WTC11 (cell line): ENCODE data around the gene ABCA12.

Experiments
- ESRRA ChIP-seq: sonication (generic); formaldehyde crosslinking; IDR thresholded peaks from 2 replicates; pipeline ENCODE4 v1.8.1; 2022; ENCODE audit warnings: mild to moderate bottlenecking, missing genetic modification reagents, borderline replicate concordance
- HMGA2 ChIP-seq: fragments of 250-450 bp; sonication (Bioruptor Pico); IDR thresholded peaks from 2 replicates; pipeline ENCODE4 v1.4.0; 2021; ENCODE audit warnings: mild to moderate bottlenecking, moderate library complexity
- NFYB ChIP-seq: sonication (generic); formaldehyde crosslinking; conservative IDR thresholded peaks from 2 replicates; pipeline ENCODE4 v1.8.0; 2022; ENCODE audit warnings: low read depth, missing genetic modification reagents
- SMAD4 ChIP-seq: sonication (generic); formaldehyde crosslinking; IDR thresholded peaks from 2 replicates; pipeline ENCODE4 v1.8.0; 2022; ENCODE audit warnings: mild to moderate bottlenecking, missing genetic modification reagents
- TF ChIP-seq, protein P1 (sequence below): fragments of 200-600 bp; IDR thresholded peaks from 2 replicates; pipeline ENCODE4 v1.8.0; 2022; ENCODE audit warnings: antibody characterized with exemption
- TF ChIP-seq, protein P2 (sequence below): sonication (generic); formaldehyde crosslinking; IDR thresholded peaks from 2 replicates; pipeline ENCODE4 v1.8.0; 2022; ENCODE audit warnings: mild to moderate bottlenecking, missing genetic modification reagents

DNA sequence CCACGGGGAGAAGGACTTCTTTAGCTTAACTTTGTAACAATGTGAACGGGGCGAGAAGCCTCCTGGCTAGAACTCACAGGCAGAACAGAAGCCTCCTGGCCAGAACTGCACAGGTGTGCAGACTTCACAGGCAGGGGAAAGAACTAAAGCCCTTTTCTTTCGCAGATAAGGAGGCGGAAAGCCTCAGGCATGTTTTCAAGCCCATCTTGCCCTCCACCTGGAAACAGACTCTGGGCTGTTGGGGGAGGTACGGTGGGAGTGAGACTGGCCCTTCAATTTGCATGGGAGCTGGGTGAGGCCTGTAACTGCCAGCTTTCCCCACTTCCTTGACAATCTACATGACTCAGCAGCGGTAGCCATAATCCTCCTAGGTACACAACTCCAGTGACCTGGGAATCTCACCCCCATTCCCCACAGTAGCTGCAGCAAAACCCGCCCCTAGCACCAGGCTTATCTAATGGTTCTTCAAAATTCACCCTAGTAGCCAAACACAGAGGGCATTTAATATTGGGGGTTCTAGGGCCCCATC is 22.9 kb upstream of the ABCA12 start:
- no peak for TF ChIP-seq ESRRA (CRISPR knock-in tag)
- TF ChIP-seq, protein P1, sequence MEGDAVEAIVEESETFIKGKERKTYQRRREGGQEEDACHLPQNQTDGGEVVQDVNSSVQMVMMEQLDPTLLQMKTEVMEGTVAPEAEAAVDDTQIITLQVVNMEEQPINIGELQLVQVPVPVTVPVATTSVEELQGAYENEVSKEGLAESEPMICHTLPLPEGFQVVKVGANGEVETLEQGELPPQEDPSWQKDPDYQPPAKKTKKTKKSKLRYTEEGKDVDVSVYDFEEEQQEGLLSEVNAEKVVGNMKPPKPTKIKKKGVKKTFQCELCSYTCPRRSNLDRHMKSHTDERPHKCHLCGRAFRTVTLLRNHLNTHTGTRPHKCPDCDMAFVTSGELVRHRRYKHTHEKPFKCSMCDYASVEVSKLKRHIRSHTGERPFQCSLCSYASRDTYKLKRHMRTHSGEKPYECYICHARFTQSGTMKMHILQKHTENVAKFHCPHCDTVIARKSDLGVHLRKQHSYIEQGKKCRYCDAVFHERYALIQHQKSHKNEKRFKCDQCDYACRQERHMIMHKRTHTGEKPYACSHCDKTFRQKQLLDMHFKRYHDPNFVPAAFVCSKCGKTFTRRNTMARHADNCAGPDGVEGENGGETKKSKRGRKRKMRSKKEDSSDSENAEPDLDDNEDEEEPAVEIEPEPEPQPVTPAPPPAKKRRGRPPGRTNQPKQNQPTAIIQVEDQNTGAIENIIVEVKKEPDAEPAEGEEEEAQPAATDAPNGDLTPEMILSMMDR, result no peak
- no peak for TF ChIP-seq NFYB
- TF ChIP-seq HMGA2 (CRISPR knock-in tag), result no peak
- TF ChIP-seq, protein P2, sequence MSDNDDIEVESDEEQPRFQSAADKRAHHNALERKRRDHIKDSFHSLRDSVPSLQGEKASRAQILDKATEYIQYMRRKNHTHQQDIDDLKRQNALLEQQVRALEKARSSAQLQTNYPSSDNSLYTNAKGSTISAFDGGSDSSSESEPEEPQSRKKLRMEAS (CRISPR knock-in tag), result no peak
- TF ChIP-seq SMAD4 (CRISPR knock-in tag), result no peak
